GM12801 (cell line): ENCODE measurements around the gene GPER1.

Experiments
- TF ChIP-seq, protein P1 (sequence below): IDR thresholded peaks from one replicate; pipeline ENCODE4 v1.5.1; 2011; ENCODE audit warnings: control low read depth; ENCODE audit not compliant: insufficient read length; ENCODE audit errors: extremely low read depth

Gene GPER1

GRCh38 chr7:1121476-1121875 lies 33.6 kb downstream of the GPER1 start:
- TF ChIP-seq, protein P1, sequence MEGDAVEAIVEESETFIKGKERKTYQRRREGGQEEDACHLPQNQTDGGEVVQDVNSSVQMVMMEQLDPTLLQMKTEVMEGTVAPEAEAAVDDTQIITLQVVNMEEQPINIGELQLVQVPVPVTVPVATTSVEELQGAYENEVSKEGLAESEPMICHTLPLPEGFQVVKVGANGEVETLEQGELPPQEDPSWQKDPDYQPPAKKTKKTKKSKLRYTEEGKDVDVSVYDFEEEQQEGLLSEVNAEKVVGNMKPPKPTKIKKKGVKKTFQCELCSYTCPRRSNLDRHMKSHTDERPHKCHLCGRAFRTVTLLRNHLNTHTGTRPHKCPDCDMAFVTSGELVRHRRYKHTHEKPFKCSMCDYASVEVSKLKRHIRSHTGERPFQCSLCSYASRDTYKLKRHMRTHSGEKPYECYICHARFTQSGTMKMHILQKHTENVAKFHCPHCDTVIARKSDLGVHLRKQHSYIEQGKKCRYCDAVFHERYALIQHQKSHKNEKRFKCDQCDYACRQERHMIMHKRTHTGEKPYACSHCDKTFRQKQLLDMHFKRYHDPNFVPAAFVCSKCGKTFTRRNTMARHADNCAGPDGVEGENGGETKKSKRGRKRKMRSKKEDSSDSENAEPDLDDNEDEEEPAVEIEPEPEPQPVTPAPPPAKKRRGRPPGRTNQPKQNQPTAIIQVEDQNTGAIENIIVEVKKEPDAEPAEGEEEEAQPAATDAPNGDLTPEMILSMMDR: no peak

GRCh38 chr7:1121886-1122831 lies 34.2 kb downstream of the GPER1 start:
- TF ChIP-seq, protein P1: no peak

DNA sequence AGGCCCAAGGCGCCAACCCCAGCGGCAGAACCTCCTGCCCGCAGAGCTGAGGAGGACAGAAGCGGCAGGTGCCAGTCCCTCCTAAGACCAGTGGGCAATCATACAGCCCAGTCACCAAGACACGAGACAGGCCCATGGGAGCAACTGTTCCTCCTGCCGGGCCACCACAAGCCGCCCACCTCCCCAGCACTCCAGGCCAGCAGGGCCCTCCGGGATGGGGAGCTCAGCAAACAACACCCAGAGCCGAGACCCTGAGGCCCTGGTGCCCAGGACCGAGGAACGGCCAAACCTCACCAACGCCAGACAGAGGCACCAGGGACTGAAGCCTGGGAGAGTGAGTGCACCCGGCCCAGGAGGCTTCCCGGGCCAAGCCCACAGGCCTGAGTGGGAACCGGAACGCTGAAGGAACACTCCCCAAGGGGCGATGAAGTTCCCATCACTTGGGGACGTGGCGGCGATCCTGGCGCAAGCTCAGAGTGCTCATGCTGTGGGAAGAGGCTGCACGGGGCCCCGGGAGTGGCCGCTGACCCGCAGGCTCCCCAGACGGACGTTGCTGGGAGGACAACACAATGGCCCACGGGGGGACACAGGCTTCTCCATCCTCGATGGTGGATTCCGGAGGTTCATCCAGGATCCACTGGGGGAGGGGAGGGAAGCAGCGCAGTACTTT lies 35.1 kb downstream of the GPER1 start:
- TF ChIP-seq, protein P1: no peak

GRCh38 chr7:1123715-1124114 lies 35.8 kb downstream of the GPER1 start:
- TF ChIP-seq, protein P1: no peak

- TF ChIP-seq, protein P1: no peak
Observed at GRCh38 chr7:1124164-1124563, 36.3 kb downstream of the GPER1 start.

- TF ChIP-seq, protein P1: no peak
Observed at GRCh38 chr7:1124816-1125602, 37.1 kb downstream of the GPER1 start.

DNA sequence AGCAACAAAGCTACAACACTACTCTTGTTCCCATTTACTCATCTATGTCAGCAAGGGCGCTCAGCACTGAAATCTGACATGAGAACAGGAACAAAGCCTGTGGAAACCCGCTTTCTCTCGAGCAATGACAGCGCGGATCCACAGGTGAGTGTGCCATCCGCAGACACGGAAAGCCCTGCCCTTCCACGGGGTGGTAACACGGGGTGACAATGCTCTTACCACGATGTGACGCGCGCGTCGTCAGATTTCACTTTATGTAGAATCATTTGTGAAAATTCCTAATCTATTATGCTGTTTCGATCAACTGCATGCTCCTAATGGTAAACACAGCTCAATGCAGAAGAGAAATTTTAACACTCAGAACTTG lies 37.7 kb downstream of the GPER1 start:
- TF ChIP-seq, protein P1: no peak
